Ishikawa (cell line): ENCODE results near the gene PDP2.
A peak's percentile ranks its signal among the peaks of the same experiment; 100 is the strongest.

Source experiments
- CEBPB ChIP-seq: IDR thresholded peaks from 2 replicates; pipeline ENCODE4 v1.6.1; 2012
- CREB1 ChIP-seq: IDR thresholded peaks from 2 replicates; pipeline ENCODE4 v1.6.1; 2012; ENCODE audit warnings: low read depth
- EGR1 ChIP-seq: IDR thresholded peaks from 2 replicates; pipeline ENCODE4 v1.6.1; 2012
- EP300 ChIP-seq: IDR thresholded peaks from 2 replicates; pipeline ENCODE4 v1.6.1; 2012; ENCODE audit warnings: borderline replicate concordance
- FOXM1 ChIP-seq: IDR thresholded peaks from 2 replicates; pipeline ENCODE4 v1.6.1; 2012; ENCODE audit warnings: low read depth, borderline replicate concordance
- NFIC ChIP-seq: IDR thresholded peaks from 2 replicates; pipeline ENCODE4 v1.6.1; 2012
- RAD21 ChIP-seq: IDR thresholded peaks from 2 replicates; pipeline ENCODE4 v1.6.1; 2012; ENCODE audit warnings: low read depth
- REST ChIP-seq: IDR thresholded peaks from 2 replicates; pipeline ENCODE4 v1.6.1; 2012; ENCODE audit warnings: low read depth, mild to moderate bottlenecking
- YY1 ChIP-seq: IDR thresholded peaks from 2 replicates; pipeline ENCODE4 v1.6.1; 2012; ENCODE audit warnings: low read depth

- TF ChIP-seq YY1 (0 out of 2 replicates have a peak, but pooled peaks have one; percentile 29), CREB1 (no peak), EP300 (no peak), REST (no peak), RAD21 (no peak), NFIC (no peak), EGR1 (no peak), CEBPB (no peak), FOXM1 (no peak)
These were observed 17.9 kb downstream of the PDP2 start for GRCh38 chr16:66898207-66898606.
